Activated CD8-positive, alpha-beta memory T cell treated with anti-CD3 and anti-CD28 coated beads, Interleukin-2, amount 50 U/mL, for 24 hours (primary cell): Measurements from ENCODE around the gene ZNF800.

Experiments
- DNase-seq: peaks from one replicate; pipeline ENCODE4 v3.0.0-alpha.2; 2020; ENCODE audit errors: extremely low read depth

The ZNF800 gene

DNA sequence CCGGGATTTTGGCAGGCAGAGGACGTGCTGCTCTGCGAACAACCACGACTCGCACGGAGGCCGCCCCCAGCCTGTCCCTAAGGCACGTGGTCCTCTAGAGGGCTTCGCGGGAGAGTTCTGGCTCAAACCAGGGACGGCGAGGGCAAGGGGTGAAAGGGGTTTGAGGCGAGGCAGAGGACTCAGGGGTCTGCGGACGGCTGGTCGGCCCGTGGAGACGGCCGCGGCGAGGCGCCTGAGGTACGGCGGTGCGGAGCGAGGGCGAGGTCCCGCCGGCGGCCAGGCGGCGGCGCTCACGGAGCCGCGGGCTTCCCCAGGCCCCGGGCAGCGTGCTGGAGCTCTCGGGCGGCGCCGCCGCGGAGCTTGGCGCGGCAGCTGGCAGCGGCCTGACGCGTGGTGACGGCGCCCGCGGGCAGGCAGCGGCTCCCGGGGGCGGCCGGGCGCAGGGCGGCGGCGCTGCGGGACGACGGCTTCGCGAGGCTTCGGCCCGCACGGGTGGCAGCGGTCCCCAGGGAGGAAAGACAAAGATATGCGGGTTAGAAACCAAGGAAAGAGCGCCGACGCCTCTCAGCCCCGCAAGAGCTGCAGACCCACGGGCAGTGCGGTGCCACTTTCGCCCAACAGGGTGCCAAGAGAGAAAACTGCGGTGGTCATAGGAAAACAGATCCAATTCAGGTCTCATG lies 44.8 kb downstream of the ZNF800 start:
- peak; percentile 13 for DNase-seq

DNA sequence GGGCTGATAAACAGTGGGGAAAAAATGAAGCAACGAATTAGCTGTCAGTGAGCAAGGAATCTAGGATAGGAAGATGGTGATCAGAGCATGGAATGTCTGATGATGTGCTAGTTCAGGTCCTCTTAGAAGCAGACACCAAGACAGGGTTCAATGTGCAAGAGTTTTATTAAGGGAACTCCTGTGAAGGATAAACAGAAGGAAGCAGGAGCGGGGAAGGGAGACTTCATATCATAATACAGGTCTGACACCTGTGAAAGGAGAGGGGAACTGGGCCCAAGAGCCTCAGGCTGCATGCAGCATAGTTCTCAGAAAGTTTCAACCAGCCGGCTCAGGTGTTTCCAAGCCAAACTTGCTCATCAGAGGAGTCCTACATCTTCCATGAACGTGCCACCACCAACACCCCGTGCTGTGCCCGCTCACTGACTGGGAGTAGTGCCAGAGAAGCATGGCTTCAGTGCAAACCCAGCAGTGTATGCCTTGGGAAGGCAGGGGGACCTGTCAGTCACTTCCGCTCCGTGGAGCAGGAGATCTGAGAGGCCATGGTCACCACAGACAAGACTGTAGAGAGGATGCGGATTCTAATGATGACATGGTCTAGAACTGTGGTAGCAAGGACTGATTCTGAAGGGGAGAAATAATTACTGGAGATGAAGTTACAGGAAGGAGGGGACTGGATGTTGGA lies 45.8 kb downstream of the ZNF800 start:
- no peak for DNase-seq

- no peak for DNase-seq
Observed at GRCh38 chr7:127342596-127342995, 49.9 kb downstream of the ZNF800 start.

DNA sequence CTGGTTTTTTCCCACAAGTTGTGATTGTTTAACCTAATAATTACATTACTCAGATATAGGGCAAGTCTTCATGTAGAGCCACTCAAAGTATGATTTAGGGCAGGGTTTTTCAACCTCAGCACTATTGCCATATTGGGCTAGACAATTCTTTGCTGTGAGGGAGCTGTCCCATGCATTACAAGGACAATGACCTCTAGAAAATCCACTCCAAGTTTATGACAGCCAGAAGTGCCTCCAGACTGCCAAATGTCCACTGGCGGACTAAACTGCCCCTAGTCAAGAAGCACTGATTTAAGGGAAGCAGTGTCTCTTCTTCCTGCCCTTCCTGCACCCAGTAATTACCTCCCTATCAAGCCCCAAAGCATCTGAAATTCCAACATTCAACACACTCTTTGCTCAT lies 54.4 kb downstream of the ZNF800 start:
- no peak for DNase-seq

GRCh38 chr7:127337581-127337980 lies 54.9 kb downstream of the ZNF800 start:
- no peak for DNase-seq

DNA sequence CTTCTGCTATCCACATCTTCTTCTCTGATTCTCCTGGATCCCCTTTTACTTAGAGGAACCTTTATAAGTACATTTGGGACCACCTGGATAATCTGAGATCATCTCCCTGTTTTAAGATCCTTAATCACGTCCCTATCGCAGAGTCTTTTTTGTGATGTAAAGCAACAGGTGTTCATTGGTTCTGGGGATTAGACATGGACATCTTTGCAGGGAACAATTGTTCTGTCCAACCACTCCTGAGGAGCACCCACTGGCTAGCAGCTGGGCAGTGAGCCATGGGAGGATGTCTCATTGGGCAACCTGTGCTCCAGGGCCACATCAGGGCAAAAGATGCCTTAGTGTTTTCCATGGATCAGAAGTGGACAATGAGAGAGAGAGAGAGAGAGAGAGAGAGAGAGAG lies 56.0 kb downstream of the ZNF800 start:
- DNase-seq = no peak

- DNase-seq = no peak
Observed at GRCh38 chr7:127332880-127333279, 59.6 kb downstream of the ZNF800 start.

GRCh38 chr7:127330070-127330469 lies 62.4 kb downstream of the ZNF800 start:
- DNase-seq = no peak

GRCh38 chr7:127322832-127323493 lies 69.5 kb downstream of the ZNF800 start:
- DNase-seq = no peak

GRCh38 chr7:127322351-127322750 lies 70.2 kb downstream of the ZNF800 start:
- no peak for DNase-seq

GRCh38 chr7:127320974-127321373 lies 71.5 kb downstream of the ZNF800 start:
- DNase-seq = no peak
